ENCODE data around the gene GATAD1.
"Not testable (repeated sequence)": the region's sequence is repeated elsewhere in the genome, so short reads cannot be mapped to it uniquely, and the experiment has no call there.

GATAD1 gene

DNA sequence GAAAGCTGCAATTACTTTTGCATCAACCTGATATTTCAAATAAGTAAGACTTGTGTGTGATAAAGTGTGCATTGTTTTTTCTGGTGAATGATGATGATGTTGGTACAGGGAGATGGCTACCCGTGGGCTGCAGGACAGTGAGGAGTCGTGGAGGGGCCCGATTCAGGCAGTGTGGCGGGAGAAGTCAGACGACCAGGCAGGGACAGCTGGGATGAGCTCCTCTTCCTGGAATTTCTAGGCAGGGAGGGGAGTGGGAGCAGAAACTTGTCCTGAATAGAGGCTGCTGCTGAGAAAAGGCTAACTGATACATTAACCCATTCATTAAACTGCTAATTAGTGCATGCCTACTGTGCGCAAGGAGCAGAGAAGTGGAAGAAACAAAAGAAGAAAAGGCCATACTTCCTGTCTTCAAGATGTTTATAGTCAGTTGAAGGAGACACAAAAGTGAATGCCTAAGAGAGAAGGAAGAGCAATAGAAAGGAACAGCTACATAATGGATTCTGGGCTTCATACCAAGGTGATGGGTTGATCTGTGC lies 9.3 kb upstream of the GATAD1 start:
- DNase-seq: no peak

DNA sequence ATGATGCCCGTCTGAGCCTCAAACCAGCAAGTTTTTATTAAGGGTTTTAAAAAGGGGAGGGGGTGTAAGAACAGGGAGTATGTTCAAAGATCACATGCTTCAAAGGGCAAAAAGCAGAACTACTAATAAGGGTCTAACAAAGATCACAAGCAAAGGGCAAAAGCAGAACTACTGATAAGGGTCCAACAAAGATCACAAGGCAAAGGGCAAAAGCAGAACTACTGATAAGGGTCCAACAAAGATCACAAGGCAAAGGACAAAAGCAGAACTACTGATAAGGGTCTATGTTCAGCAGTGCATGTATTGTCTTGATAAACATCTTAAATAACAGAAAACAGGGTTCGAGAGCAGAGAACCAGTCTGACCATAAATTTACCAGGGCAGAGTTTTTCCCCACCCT lies 4.6 kb upstream of the GATAD1 start:
- not testable (repeated sequence) for DNase-seq

DNA sequence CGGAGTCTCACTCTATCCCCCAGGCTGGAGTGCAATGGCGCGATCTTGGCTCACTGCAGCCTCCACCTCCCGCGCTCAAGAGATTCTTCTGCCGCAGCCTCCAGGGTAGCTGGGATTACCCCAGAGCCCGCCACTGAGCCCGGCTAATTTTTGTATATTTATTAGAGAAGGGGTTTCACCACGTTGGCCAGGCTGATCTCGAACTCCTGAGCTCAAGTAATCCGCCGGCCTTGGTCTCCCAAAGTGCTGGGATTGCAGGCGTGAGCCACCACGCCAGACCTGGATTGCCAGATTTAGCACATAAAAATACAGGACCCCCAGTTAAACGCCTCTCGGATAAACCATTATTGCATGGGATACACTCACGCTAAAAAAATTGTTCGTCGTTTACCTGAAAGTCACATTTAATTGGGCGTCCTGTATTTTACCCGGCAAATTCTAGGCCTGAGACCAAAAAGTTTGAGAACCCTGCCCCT lies 375 bp upstream of the GATAD1 start:
- no peak for DNase-seq

DNA sequence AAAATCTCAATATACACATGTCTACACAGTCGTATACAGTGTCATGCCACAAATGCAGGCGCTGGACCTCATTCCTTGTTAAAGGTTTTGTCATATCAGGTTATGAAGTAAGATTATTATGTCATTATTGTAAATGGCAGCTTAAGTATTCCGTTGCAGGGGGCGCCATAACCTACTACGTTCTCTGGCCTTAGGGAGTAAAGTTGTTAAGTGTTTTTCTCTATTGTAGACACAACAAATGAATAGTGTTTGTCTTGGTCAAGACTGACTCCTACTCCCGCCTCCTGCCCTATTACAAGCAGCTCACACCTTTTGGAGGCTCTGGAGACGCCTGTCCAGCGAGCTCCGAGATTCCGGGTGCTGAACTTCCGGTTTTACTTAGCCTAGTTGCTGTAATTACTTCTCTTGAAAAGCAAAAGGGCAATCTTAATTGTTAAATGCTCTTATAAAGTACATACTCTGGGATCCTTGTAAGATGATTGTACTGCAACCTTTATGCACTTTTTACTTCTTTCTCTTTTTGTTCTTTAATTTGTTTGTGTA lies 994 bp downstream of the GATAD1 start:
- DNase-seq: peak; percentile 69

- DNase-seq: no peak
Observed at GRCh38 chr7:92451645-92452044, 4.4 kb downstream of the GATAD1 start.

DNA sequence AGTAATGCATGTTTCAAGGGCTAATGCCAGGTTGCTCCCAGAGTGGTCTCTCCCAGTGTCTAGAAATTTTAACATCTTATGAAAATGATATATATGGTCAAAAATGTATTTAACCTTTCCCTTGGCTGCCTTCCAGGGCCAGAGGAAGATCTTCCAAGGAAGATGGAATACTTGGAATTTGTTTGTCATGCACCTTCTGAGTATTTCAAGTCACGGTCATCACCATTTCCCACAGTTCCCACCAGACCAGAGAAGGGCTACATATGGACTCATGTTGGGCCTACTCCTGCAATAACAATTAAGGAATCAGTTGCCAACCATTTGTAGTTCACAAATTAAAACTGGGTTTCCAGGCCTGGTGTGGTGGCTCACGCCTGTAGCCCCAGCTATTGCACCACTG lies 9.0 kb downstream of the GATAD1 start:
- no peak for DNase-seq

GRCh38 chr7:92460109-92460508 lies 12.8 kb downstream of the GATAD1 start:
- no peak for DNase-seq

DNA sequence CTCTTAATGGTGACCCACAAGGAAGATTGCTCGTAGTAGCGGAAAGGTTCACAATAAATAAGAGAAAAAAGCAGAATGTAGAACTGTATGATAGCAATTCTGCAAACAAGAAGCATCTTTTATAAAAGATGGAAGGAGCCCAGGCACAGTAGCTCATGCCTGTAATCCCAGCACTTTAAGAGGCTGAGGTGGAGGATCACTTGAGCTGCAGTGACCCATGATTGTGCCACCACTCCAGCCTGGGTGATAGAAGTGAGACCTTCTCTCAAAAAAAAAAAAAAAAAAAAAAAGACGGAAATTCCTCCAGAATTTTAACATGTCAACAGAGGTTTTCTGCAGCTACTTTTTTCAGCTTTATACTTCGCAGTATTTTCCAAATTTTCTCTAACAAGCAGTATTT lies 13.2 kb downstream of the GATAD1 start:
- no peak for DNase-seq

DNA sequence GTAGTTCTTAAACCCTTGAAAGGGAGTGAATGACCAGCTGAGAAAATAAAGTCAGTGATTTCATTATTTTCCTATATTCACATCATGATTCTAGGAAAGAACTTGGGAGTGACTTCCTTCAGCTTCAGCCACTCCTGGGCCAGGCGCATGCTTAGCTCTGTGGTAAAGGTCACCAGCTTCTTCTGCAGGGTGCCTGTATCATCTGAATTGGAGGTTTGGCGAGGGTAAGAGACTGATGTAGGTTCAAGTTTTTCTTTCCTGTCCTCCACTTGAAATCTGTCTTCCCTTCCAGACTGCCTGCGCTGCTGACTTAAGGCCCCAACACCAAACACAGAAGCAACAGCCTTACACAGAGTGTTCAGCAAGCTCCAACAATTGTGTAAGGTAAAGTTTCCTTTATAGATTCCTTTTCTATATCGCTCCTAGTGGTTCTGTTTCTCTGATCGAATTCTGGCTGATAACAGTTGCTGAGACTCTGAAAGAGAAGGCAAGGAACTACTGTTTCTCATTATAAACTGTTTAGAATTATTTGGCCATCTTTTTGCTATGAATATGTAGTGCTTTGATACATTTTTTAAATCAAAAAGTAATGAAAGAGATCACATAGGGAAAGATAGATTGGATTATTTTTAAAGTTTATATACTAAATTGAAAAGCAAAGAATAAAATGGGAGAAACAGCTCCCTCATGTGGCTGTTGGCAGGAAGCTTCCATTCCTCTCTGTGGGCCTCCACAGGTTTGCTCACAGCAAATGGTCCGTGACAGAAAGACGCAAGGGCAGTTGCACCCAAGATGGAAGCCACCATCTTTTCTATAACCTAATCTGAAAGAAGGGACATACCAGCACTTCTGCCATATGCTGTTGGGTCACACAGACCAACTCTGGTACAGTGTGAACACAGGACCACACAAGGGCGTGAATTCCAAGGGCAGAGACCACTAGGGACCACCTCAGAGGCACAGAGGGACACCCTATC lies 14.0 kb downstream of the GATAD1 start:
- DNase-seq: peak; percentile 47

DNA sequence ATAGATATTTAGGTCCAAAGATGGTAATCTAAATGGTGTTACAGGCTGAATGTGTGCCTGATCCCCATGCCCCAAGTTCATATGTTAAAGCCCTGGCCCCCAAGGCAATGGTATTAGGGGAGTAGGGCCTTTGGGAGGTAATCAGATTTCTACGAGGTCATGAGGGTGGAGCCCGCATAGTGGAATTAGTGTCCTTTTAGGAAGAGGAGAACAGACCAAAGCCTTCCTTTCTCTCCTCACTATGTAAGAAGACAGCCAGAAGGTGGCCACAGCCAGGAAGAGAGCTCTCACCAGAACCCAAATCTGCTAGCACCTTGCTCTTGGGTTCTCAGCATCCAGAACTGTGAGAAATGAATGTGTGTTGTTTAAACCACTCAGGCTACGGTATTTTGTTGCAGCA lies 15.3 kb downstream of the GATAD1 start:
- DNase-seq: no peak

DNA sequence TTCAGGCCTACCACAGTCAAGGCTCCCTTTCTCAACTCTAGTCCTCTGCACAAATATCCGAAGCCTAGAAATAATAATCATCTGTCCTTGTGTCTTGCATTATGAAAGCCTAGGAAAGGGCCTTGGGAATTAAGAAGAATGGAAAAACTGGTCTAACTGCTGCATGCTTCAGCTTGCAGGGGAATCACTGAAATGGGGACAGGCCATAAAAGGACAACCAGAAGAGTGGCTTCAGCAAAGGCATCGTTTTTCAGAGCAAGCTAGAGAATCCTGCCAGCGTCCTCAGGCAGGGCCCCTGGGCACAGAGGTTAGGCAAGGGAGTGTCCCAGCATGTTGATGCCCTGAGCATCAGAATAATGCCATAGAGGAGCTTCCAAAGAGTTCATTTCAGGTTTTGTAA lies 17.2 kb downstream of the GATAD1 start:
- DNase-seq: no peak

DNA sequence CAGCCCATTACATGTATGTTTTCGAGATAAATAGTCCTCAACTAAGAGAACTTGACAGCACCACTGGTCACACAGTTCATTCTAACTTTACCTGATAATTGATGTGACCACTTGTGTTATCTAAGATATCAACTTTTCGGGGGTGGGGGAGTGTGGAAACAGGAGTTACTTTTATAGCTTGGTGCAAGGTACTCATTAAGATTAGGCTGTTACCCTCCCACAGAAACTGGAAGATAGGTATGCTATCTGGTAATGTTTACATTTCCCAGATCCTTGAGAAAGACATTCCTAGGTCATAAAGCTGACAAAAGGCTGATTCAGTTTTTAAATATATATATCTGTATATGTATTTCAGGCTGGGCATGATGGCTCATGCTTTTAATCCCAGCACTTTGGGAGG lies 19.4 kb downstream of the GATAD1 start:
- DNase-seq: no peak

- not testable (repeated sequence) for DNase-seq
Observed at GRCh38 chr7:92468589-92468988, 21.3 kb downstream of the GATAD1 start.

- DNase-seq: not testable (repeated sequence)
Observed at GRCh38 chr7:92473989-92474388, 26.7 kb downstream of the GATAD1 start.

DNA sequence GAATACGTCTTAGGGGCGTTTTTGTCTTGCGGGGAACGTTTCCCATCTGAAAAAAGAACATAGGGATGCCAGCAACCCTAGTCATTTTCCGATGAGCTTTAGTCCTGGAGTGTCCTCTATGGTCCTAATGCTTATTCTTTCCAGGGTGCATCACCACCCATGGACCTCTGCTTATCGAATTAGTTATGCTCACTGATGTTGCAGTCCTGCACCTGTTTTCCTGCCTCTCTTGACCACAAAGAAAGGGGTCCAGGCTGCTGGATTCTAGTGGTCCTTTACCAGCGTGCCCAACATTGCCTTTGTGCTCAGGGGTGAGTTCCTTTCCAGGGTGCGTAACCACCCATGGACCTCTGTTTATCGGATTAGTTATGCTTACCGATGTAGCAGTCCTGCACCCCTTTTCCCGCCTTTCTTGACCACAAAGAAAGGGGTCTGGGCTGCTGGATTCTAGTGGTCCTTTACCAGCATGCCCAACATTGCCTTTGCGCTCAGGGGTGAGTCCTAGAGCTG lies 28.0 kb downstream of the GATAD1 start:
- not testable (repeated sequence) for DNase-seq

DNA sequence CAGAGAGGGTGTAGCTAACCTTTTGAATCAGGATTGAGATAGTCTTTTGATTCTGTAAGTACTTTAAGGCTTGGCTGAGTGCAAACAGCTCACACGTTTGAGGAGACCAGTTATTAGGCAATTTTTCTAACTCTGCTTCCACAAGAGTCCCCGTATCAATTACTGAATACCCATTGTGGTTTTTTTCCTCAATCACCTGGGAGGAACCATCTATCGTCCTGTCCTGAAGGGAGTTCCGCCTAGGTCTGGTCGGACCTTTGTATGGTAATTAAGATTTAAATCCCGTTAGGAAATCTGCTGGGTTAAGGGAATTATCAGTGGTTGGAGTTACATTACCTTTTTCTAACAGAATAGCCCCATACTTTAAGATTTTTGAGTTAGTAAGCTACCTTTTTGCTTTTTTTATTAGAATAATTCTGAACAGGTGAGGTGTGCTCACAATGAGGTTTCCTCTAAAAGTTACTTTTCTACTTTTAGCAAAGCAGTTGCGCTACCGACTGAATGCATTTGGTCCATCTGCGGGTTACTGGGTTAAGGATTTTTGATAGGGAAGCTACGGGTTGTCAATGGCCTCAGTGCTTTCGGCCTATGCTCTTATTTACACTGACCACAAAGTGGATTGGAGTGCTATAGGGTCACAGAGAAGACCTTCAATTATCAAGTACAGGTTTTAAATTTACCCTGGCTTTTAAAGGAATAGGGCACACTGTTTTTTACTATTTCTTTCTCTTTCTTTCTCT lies 28.7 kb downstream of the GATAD1 start:
- not testable (repeated sequence) for DNase-seq

DNA sequence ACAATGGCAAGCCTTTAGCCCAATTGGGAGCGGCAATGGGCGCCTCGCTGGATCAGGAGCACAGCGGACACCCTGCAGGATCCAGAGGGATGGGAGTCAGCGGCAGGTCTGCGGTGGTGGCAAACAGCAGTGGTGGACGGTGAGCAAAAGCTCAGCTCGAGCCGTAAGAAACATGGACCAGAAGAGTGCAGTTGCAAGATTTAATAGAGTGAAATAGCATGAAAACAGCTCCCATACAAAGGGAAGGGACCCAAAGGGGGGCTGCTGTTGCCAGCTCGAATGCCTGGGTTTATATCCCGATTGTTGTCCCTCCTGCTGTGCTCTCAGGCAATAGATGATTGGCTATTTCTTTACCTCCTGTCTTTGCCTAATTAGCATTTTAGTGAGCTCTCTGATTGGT lies 30.4 kb downstream of the GATAD1 start, which contains the start of gene ERVW-1:
Gene ERVW-1 (minus strand): TSS at position 266 of the 400 bp plus-strand sequence. CDS start 7,565 bp downstream, outside the sequence.
- DNase-seq: not testable (repeated sequence)

GRCh38 chr7:92478095-92478494 lies 30.8 kb downstream of the GATAD1 start:
- DNase-seq: no peak

- no peak for DNase-seq
Observed at GRCh38 chr7:92478711-92479110, 31.4 kb downstream of the GATAD1 start.

DNA sequence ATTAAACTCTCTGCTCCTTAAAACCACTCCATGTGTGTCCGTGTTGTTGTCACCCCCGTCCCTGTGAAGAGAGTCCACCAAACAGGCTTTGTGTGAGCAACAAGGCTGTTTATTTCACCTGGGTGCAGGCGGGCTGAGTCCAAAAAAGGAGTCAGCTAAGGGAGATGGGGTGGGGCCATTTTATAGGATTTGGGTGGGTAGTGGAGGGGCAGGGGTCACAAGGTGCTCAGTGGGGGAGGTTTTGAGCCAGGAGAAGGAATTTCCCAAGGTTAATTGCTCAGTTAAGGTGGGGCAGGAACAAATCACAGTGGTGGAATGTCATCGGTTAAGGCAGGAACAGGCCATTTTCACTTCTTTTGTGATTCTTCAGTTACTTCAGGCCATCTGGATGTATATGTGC lies 31.9 kb downstream of the GATAD1 start:
- not testable (repeated sequence) for DNase-seq

DNA sequence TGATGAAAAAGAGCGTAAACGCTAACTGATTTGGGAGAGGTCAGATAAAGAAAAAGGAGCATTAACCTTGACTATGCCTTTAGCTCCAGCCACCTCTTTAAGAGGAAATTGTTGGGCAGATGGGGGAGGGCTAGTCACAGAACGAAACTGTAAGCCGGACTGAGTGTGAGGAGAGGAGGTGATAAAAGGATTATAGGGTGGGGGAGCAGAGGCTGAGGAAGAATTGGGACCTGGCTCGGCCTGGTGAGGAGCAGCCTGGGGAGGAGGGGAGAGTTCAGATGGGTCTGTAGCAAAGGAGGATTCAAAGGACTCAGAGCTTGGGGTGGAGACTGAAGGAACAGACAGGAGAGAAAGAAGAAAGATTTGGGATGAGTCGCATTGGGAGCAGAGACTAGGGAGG lies 36.3 kb downstream of the GATAD1 start:
- not testable (repeated sequence) for DNase-seq

DNA sequence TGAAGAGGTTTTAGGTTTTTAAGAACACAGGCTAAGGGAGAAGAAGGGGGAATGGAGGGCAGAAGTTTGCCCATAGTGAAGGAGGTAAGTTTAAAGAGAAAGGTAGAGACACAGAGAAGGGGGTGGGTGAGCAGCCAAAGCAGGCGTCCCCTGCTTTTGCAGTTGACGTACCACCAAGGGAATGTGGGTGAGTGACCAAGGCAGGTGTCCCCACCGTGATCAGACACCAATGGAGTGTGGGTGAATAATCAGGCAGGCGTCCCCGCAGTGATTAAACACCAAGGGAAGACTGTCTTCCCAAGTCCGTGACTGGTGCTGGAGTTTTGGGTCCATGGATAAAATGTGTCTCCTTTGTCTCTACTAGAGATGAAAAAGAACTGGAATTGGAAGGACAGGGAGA lies 36.9 kb downstream of the GATAD1 start:
- DNase-seq: not testable (repeated sequence)
